GM18951 (cell line): ENCODE results near the gene NRXN2.
"Not testable (repeated sequence)": the region's sequence is repeated elsewhere in the genome, so short reads cannot be mapped to it uniquely, and the experiment has no call there.

Source experiments
- POLR2A ChIP-seq: IDR thresholded peaks from 4 replicates; pipeline ENCODE4 v1.6.1; 2011; ENCODE audit warnings: mild to moderate bottlenecking; ENCODE audit not compliant: insufficient read length, insufficient read depth; ENCODE audit errors: extremely low read depth
- in situ Hi-C: fragments of 300-500 bp; cut with MboI; formaldehyde crosslinking; loops from one replicate; pipeline ENCODE4 v1.12.0; 2022; ENCODE audit warnings: low sequenced_read_pairs, mixed read lengths, inconsistent platforms; ENCODE audit not compliant: unreplicated experiment

Gene NRXN2

GRCh38 chr11:64670975-64671374, 52.0 kb downstream of the NRXN2 start:
- TF ChIP-seq POLR2A, result no peak
- in situ Hi-C loops, result no loop called here

- TF ChIP-seq POLR2A, result no peak
- in situ Hi-C loops, result no loop called here
Measured at GRCh38 chr11:64667154-64667745, 55.7 kb downstream of the NRXN2 start.

- in situ Hi-C loops, result no loop called here
- TF ChIP-seq POLR2A, result no peak
Measured at GRCh38 chr11:64665411-64665821, 57.6 kb downstream of the NRXN2 start.

GRCh38 chr11:64664236-64664870, 58.6 kb downstream of the NRXN2 start:
- in situ Hi-C loops, result not testable (repeated sequence)

GRCh38 chr11:64663656-64664055, 59.3 kb downstream of the NRXN2 start:
- in situ Hi-C loops, result no loop called here
- no peak for TF ChIP-seq POLR2A

- TF ChIP-seq POLR2A, result no peak
- in situ Hi-C loops, result no loop called here
Measured at GRCh38 chr11:64661614-64662013, 61.4 kb downstream of the NRXN2 start.

- in situ Hi-C loops, result no loop called here
- TF ChIP-seq POLR2A, result no peak
Measured at GRCh38 chr11:64661146-64661545, 61.9 kb downstream of the NRXN2 start.

- in situ Hi-C loops, result no loop called here
- no peak for TF ChIP-seq POLR2A
Measured at GRCh38 chr11:64660706-64661105, 62.3 kb downstream of the NRXN2 start.

- in situ Hi-C loops, result no loop called here
- no peak for TF ChIP-seq POLR2A
Measured at GRCh38 chr11:64660205-64660604, 62.8 kb downstream of the NRXN2 start.

- in situ Hi-C loops, result no loop called here
- TF ChIP-seq POLR2A, result no peak
Measured at GRCh38 chr11:64659417-64660144, 63.4 kb downstream of the NRXN2 start.

GRCh38 chr11:64658265-64658664, 64.7 kb downstream of the NRXN2 start:
- in situ Hi-C loops, result no loop called here
- TF ChIP-seq POLR2A, result no peak

- TF ChIP-seq POLR2A, result no peak
- in situ Hi-C loops, result no loop called here
Measured at GRCh38 chr11:64656862-64657261, 66.1 kb downstream of the NRXN2 start.

GRCh38 chr11:64655941-64656601, 66.9 kb downstream of the NRXN2 start:
- in situ Hi-C loops, result no loop called here
- no peak for TF ChIP-seq POLR2A

GRCh38 chr11:64654958-64655541, 67.9 kb downstream of the NRXN2 start:
- TF ChIP-seq POLR2A, result no peak
- in situ Hi-C loops, result no loop called here

- in situ Hi-C loops, result no loop called here
- no peak for TF ChIP-seq POLR2A
Measured at GRCh38 chr11:64654439-64654838, 68.6 kb downstream of the NRXN2 start.
